GM12892 (cell line): ENCODE measurements around the gene KCTD17.

Experiments
- DNase-seq: peaks from one replicate; pipeline ENCODE4 v3.0.0; 2011; ENCODE audit not compliant: insufficient read length
- FAIRE-seq: peaks from 2 replicates; lab custom pipeline; 2011; peaks lifted over from hg19 to GRCh38; lab: Jason Lieb, UNC
- POLR2A ChIP-seq: IDR thresholded peaks from 2 replicates; pipeline ENCODE4 v1.6.1; 2011; ENCODE audit warnings: low read depth, low read length, control low read depth
- POLR2AphosphoS5 ChIP-seq: IDR thresholded peaks from 2 replicates; pipeline ENCODE4 v1.6.1; 2011; ENCODE audit warnings: low read depth, low read length, control low read depth
- TAF1 ChIP-seq: IDR thresholded peaks from 2 replicates; pipeline ENCODE4 v1.6.1; 2011; ENCODE audit warnings: low read depth, mild to moderate bottlenecking, control low read depth, low read length, borderline replicate concordance

Gene KCTD17

DNA sequence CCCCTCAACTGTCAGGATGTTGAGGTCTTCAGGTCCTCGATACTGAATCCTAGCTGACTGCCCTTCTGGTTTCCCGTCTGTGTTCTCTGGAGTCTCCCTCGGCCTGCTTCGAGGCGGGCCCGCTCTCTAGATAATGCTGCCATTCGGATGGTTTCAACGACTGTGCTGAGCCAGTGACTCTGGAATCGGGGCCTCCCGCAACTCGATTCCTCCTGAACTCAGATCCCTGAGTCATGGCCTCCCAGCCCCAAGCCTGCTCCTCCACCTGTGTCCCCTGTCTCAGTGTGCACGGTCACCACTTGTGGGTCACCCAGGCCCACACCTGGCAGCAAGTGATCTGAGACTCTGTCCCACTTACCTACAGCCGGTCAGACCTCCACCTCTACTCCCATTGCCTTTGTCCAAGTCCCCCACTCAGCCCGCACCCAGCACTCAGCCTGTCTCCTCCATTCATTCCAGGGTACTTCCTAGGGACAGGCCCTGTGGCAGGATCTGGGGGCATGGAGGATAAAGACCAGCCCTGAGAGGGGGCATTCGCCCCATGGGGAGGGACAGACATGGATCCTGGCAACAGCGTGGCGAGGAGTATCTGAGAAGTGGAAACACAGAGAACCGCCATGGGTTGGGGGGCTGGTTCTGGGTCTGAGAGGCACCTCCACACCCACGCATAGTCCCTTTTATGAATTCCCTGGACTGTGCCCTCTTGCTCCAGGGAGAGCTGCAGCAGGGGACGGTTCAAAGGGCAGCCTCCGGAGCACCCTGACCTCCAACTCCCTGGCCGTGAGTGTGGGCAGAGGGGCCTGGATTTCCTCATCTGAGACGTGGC, 17.7 kb upstream of the KCTD17 start:
- DNase-seq (no peak), FAIRE-seq (no peak)
- TF ChIP-seq POLR2AphosphoS5 (no peak), TAF1 (no peak), POLR2A (no peak)

DNA sequence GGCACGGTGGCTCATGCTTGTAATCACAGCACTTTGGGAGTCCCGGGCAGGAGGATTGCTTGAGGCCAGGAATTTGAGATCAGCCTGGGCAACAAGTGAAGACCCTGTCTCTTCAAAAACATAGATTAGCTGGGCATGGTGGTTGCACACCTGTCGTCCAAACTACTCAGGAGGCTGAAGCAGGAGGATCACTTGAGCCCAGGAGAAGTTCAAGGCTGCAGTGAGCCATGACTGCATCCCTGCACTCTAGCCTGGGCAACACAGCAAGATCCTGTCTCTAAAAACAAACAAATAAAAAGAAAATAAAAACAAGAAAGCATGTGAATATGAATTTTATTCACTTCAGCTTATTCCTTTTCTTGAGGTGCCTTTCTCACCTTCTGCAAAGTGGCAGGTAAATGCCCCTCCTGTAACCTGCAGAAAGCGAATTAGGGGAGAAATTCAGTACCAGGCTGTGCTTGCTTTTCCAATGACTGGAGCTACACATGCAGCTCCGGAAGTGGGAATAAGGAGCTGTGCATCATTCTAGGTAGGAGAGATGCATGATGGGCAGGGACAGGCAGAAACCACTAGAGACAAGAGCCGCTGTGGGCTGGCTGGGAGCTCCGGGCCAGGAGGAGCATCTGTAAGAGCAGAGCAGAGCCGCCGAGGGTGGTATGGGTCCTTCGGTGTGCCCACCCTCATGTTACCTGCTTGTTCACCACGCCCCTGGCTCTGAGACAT, 14.7 kb upstream of the KCTD17 start:
- no peak for DNase-seq
- TF ChIP-seq POLR2A (no peak), POLR2AphosphoS5 (no peak), TAF1 (no peak)
- FAIRE-seq: no peak

DNA sequence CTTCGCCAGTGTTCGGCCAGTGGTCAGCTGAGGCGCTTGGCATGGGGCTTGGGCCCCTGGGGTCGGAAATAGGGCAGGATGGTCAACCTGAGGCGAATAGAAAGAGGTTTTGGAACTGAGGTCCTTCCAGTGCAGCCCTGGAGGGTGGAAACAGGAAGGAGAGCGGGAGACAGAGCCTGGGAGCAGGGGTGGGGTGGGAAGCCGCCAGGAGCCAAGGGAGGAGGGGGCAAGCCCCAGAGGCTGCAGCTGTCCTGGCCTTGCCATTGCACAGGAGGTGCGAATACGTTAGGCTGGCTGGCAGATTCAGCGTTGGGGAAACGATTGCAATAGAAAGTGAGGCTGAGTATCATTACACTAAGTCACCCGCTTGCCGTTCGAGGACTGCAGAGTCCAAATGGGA, 13.9 kb upstream of the KCTD17 start:
- FAIRE-seq: no peak
- DNase-seq: no peak
- no peak for TF ChIP-seq POLR2A
- no peak for TF ChIP-seq TAF1
- TF ChIP-seq POLR2AphosphoS5: no peak

DNA sequence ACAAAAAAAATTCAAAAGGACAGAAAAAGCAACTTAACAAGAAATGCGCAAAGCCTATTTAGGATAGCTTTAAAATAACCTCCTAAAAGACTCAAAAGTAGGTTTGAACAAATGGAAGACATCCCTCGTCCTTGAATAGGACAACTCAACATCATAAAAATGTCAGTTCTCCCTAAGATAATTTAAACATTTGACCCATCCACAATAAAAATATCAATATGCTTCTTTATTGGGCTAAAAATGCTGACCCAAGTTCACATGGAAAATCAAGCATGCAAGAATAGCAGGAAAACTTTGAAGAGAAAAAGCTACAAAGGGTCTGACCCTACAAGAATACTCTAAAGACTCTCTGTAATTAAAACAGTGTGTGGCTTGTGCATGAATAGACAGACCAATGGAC, 12.1 kb upstream of the KCTD17 start:
- FAIRE-seq (no peak), DNase-seq (no peak)

DNA sequence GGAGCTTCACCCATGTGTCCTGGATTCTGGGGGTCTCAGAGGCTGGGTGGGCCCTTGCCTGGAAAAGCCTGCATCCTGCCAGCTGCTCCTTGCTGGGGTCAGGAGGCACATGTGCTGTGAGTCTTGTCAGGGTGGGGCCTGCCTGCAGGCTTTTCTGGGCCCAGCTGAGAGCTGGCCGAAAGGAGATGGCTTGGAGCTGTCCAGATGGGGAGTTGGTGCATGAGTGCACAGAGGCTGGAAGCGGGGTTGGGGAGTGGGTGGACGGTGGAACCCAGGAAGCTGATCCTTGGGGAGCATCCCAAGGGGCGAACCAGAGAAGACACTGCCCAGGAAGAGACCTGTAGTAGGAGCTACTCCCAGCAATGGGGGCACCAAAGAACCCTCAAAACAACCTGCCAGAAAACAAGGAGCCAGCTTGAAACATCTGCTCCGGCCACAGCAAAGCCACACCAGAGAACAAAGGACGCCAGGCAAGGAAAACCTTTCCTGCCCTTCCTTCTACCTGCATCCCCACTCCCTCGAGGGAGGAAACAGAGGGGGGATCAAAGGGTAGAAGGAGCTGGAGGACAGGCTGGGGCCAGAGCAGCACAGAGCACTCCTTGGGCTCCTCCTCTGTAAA, 8.2 kb upstream of the KCTD17 start:
- DNase-seq (no peak), FAIRE-seq (no peak)
- TF ChIP-seq POLR2A (no peak), POLR2AphosphoS5 (no peak), TAF1 (no peak)

More for the DNA sequence above, 12.1 kb upstream of the KCTD17 start:
- TF ChIP-seq TAF1 (no peak), POLR2AphosphoS5 (no peak), POLR2A (no peak)

DNA sequence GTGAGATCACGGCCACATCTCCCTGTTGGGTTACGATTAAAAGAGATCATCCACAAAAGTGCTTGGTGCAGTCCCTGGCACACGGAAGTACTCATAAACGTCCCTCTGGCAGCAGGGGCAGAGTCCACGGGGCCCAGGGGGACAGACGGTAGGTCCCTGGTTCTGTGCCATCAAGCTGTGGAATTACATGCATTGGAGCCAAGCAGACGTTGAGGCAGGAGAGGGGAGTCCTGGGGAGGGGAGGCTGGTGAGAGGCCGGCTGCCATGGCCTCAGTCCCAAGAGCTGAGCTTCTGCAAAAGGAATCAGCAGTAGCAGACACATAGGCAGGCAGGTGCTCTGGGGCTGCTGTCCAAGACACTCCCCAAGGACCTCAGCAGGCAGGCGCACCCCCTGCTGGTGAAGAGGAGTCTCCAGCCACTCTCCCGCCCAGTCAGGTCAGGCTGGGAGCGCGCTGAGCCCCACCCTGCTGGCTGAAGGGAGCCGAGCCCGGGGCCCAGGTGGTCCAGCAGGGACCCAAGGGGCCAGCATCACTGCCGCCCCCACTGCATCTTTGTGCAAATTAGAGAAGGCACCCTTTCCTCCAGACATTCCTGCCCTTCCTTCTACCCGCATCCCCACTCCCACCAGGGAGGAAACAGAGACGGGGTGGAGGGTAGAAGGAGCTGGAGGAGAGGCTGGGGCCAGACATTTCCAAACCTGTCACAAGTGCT, 7.6 kb upstream of the KCTD17 start:
- peak; percentile 93 for FAIRE-seq
- DNase-seq: peak; percentile 93
- TF ChIP-seq POLR2AphosphoS5 (no peak), POLR2A (no peak), TAF1 (no peak)

DNA sequence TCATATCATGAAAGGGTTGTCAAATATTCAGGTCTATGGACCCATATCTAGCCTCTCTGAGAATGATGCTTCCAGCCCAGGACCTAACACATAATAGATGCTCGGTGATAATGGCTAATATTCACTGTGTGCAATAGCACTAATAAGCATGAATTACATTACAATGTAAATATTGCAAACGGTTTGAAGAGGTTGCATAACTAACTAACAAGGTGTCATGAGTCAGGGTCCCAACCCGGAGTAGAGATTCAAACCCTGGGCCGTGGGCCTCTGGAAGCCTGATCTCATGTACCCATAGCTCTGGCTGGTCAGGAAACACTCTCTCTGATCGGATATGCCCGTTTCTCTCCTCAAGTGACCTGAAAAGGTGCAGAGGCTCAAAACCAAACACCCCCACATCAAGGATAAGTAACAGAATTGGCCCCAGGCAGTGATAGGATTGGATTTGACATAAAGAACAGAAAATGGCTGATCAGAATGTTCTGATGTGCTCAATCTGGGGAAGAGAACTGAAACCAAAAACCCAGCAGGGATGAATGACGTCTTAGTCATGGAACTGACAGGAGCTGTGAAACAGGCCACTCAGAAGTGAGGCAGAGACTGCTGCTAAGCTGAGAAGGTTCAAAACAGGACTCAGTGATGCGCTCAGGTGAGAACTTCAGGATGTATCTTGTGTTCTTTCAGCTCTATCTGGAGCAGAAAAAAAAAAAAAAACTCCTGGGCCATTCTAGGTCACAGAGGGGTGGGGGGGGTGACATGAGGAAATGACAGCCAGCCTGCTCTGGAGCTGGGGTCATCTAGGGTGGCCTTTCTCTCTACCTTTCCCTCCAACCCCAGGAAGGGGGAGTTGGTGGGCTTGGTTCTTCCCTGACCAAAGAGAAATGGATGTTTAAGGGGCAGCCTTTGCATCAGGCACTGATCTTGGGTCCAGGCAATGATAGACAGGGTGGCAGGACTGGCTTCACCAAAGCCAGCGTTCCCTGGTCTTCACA, 6.6 kb upstream of the KCTD17 start:
- FAIRE-seq: no peak
- TF ChIP-seq POLR2AphosphoS5 (no peak), POLR2A (no peak), TAF1 (no peak)

DNA sequence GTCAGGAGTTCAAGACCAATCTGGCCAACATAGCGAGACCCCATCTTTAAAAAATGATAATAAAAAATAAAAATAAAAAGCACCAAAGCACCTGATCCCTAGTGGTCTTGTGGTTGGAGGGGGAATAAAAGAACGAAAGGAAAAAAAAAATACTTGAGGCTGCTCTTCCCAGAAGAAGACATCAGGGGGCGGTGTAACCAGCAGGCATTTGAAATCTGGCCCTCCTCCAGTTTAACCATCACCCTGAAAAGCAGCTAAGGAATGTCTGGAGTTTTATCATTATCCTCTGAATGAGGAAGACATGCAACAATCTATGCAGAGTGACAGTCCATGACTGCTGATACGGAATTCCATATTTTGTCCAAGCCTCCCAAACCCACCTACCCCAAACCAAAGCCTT, 5.6 kb upstream of the KCTD17 start:
- DNase-seq: no peak
- FAIRE-seq: peak; percentile 14
- no peak for TF ChIP-seq POLR2AphosphoS5
- TF ChIP-seq POLR2A: no peak

More for the DNA sequence above, 6.6 kb upstream of the KCTD17 start:
- no peak for DNase-seq

DNA sequence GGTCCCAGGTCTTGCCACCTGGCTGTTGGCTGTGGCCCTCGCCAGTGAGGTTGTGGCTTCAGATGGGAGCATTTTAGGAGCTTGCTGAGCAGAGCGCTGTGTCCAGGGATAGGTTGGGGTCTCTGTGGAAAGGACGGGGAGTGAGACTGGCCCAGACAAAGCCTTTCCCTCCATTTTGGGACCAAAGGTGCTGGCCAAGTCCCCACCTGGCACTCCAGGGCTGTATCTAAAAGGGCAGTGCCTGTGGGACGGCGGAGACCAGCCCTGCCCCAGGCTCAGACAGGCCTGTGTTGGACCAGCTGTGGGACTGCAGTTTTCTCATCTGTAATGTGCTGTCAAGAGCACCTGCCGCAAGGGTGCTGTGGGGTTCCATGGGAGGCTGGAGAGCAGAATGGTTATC, 5.0 kb upstream of the KCTD17 start:
- TF ChIP-seq POLR2A (no peak), TAF1 (no peak), POLR2AphosphoS5 (no peak)
- FAIRE-seq (no peak), DNase-seq (no peak)

DNA sequence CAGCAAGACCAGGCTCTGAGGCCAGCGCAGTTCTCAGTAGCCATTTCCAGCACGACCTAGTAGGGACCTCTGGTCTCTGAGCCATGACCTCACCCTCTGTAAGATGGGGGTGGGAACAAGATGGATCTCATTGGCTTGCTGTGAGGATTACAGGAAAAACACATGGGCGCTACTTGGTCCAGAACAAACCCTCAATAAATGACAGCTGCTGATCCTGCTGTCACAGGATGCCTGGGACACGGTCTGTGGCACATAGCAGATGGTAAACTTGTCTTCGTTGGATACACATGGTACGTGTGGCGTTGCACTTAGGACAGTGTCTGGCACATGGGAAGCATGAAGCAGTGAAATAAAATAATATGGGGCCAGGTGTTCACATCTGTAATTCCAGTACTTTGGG, 4.5 kb upstream of the KCTD17 start:
- FAIRE-seq (no peak), DNase-seq (no peak)
- TF ChIP-seq POLR2AphosphoS5 (no peak), POLR2A (no peak), TAF1 (no peak)
